HT-29 (cell line): Measurements from ENCODE around the gene GPR4. TPM values are rescaled to one million over a fixed set of nuclear protein-coding genes. Genes with fewer than 3 reads are reported as not detected.
"Not testable (repeated sequence)": the region's sequence is repeated elsewhere in the genome, so short reads cannot be mapped to it uniquely, and the experiment has no call there.

Experiments used
- DNase-seq: peaks from one replicate; pipeline ENCODE4 v3.0.0-alpha.2; 2015; ENCODE audit warnings: low spot score
- total RNA-seq: library from RNA; depleted of rRNA; stranded (reverse); fragments of >200 nt; shearing (Covaris generic); gene quantifications from 2 replicates; pipeline ENCODE4 v1.2.3, GENCODE V29; 2014

Gene GPR4
- total RNA-seq, 1 experiment from 2014 or later: not detected

DNA sequence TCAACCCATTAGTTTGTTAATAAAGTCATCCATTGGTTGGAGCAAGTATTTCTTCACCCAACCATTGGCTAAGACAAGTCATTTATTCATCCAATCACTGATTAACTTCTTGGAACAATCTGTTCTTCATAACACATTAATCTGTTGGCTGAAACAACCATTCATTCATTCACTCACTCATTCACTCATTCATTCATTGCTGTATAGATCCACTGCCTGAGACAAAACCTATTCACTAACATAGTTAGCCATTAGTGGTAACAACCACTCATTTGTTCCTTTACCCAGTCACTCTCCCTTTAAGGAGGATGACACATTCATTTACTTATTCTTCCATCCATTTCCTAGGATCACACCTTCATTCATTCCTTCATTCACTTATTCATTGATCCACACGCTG, 22.0 kb upstream of the GPR4 start:
- no peak for DNase-seq

GRCh38 chr19:45621976-45622503, 20.0 kb upstream of the GPR4 start:
- DNase-seq: no peak

DNA sequence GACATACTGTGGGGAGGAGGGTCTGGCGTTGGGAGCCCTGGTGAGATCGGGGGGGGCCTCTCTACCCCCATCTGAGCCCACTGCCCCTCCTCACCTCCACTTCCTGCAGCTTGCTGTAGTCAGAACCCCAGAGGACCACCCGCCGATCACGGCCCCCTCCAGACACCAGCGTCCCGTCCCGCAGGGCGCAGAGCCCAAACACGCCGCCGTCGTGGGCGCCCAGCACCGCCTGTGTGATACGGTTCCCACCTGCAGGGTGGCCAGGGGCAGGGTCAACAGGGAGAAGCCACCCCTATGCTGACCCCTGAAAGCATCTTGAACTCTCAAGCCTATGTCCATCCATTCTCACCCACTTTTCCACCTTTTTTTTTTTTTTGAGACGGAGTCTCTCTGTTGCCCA, 19.4 kb upstream of the GPR4 start:
- DNase-seq: no peak

DNA sequence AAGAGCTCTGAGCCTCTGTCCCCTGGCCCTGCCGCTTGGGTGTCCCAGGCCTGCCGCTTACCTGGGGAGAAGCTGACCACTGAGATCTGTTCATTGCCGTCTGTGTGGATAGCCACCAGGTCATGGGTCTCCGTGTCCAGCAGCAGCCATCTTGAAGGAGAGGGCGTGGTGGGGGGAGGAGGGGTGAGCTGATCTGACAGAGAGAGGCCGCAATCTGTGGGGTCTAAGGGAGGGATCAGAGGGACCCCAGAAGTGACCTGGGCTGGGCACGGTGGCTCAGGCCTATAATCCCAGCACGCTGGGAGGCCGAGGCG, 14.6 kb upstream of the GPR4 start:
- no peak for DNase-seq

- peak; percentile 95 for DNase-seq
Measured at GRCh38 chr19:45615795-45616703, 14.0 kb upstream of the GPR4 start.

GRCh38 chr19:45615056-45615455, 13.0 kb upstream of the GPR4 start:
- not testable (repeated sequence) for DNase-seq

- peak; percentile 97 for DNase-seq
Measured at GRCh38 chr19:45613926-45614725, 12.1 kb upstream of the GPR4 start.

DNA sequence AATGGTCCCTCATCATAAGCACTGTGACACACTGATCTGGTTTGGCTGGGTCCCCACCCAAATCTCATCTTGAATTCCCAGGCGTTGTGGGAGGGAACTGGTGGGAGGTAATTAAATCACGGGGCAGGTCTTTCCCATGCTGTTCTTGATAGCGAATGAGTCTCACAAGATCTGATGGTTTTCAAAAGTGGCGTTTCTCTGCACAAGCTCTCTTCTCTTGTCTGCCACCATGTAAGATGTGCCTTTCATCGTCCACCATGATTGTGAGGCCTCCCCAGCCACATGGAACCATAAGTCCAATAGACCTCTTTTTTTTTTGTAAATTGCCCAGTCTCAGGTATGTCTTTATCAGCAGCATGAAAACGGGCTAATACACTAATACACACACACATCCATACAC, 6.9 kb upstream of the GPR4 start:
- DNase-seq: no peak

DNA sequence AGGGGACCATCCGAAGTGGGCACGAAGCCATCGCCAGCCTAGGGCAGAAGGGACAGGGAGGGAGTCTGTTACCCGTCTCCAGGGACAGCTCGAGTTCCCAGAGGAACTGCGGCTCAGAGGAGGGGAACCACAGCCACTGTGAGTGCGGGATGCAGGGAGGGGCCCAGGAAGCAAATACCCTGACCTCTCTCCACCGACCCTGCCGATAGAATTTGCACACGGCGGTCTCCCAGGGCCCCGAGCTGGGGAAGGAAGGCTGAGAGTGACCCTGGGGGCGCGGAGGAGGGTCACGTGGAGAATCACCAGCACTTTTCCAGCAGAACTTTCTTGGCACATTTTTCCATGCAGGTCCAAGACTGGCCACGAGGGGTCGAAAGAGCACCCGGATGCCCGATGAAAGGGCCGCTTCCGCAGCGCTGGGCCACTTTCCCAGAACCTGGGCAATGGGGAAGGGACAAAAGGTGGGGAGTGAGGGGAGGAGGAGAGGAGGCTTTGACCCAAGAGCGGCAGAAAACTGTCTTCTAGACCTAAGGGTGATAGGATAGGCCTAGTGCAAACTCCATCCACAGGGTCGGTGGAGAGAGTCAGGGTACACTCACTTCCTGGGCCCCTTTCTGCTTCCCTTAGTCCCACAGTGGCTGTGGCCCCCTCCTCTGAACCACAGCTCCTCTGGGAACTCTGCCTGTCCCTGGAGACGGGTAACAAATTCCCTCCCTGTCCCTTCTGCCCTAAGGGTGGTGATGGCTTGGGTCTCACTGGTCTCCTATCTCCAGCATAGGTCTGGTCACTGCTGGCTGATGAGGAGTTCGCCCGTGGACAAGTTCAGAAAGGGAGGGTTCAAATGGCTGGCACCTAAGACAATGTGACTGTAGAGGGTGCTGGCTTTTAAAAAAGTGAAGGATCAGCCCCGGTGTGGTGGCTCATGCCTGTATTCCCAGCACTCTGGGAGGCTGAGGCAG, 5.3 kb upstream of the GPR4 start:
- DNase-seq: peak; percentile 94

- DNase-seq: no peak
Measured at GRCh38 chr19:45601115-45601514, 897 bp downstream of the GPR4 start.

- no peak for DNase-seq
Measured at GRCh38 chr19:45600340-45600885, 1.6 kb downstream of the GPR4 start.

- DNase-seq: no peak
Measured at GRCh38 chr19:45599286-45599685, 2.7 kb downstream of the GPR4 start.

DNA sequence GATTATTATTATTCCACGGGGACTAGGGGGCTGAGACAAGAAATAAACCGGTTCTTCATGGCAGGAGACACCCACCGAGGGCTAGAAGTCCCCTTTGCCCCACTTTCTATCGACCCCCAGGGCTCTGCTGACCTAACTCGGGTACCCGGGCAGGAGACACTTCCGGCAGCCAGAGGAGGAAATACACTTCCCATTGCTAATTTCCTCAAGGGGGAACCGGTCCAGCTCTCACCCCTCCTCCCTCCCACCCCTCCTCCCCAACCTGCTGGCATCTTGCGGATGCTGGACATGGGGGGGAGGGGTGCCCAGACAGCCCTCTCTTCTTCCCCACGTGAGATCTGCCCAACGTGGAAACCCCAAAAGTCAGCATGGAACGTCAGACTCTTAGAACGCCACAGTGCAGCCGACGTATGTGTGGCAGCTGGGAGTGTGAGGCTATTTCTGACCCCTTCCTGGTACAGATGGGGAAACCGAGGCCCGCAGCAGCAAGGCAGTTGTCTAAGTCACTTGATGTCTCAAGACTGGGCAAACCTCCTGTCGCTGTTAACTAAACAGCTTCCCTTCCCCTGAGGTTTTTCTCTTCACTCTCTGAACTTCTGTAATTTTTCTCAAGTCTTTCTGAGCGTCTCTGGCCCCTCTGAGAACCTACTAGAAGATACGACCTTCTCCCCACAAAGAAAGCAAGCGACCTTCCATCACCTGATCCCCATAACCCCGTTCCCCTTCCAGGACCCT, 3.6 kb downstream of the GPR4 start:
- no peak for DNase-seq

DNA sequence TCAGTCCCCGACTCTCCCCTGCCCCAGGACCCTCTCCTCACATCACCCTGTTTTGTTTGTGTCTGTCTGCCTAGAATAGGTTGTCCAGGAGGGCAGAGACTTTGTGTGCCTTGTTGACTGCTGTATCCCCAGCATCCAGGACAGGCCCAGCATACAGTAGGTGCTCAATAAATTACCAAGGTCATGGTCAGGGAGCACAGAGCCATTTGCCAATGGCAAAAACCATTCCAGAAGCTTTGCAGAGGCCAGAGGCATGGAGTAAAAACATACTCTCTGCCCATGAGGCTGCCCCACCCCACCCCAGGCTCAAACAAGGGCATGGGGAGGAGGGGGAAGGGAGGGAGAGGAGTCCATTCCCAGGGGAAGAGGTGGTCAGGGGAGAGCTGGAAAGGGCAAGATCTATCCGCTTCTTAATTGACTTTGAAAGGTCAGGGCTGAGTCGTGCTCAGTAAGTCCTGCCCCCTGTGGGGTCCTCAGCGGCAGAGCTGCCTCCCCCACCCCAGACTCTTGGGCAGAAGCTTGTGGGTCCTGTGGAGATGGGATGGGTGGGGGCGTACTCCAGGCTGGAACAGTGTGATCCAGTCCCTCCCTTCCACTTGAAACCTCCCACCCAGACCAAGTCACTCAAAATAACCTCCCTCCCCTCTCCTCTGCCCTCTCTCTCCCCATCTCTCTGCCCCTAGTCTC, 4.4 kb downstream of the GPR4 start:
- no peak for DNase-seq

DNA sequence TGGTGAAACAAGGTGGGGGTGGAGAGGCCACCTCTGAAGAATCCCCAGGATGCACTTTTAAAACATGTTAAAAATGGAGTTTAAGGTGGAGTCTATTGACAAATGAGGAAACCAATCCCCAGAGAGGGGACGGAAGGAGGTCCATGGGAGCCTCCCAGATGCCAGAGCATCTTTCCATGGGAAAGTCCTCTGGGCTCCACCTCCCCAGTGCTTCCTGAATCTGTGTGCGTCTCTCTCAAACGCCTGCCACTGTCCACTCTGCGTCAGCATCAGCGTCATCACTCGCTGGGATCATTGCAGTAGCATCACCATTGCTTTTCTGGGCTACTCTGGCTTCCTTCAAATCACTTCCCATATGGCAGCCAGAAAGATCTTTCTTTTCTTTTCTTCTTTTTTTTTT, 6.2 kb downstream of the GPR4 start:
- DNase-seq: no peak

GRCh38 chr19:45593520-45593919, 8.5 kb downstream of the GPR4 start:
- no peak for DNase-seq

DNA sequence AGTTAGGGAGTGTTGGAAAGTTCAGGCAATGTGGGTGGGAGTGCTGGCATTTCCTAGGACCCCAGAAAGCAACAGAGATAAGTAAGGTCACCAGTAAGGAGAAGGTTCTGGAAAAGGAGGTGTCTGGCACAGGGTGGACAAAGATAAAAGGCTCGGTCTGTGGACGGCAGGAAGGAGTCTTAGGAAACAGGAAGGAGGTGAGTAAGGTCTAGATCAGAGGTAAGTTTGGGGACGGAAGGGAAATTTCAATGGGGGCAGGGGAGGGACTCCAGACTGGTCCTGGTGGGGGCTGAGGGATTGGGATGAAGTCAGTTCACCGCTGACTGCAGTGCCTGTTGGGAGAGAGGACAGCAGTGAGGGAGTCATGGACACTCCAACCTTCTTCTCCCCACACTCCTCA, 9.6 kb downstream of the GPR4 start:
- DNase-seq: no peak

- no peak for DNase-seq
Measured at GRCh38 chr19:45591638-45592005, 10.4 kb downstream of the GPR4 start.

DNA sequence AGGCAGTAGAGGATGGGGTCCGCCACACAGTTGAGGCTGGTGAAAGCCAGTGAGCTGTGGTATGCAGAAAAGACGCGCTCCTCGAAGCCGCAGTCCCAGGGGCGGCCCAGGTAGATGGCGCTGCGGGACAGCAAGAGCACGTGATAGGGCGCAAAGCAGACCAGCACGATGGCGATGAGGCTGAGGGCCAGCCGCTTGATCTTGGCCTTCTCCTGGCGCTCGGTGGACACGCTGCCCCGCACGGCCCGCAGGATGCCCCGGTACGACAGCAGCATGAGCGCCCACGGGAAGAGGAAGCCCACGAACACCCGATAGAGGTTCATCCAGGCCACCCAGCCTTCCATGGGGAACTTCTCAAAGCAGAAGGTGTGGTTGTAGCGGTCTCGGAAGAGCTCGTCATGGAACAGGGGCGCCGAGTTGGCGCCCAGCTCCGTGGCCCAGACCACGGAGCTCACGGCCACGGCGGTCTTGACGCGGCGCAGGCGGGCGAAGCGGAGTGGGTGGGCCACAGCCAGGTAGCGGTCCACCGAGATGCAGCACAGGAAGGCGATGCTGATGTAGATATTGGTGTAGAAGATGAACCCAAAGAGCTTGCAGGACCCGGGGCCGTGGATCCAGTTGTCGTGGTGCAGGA, 10.9 kb downstream of the GPR4 start:
- DNase-seq: peak; percentile 69
